HepG2 (cell line): ENCODE data around the gene ASGR1. TPM values are rescaled to one million over a fixed set of nuclear protein-coding genes. Genes with fewer than 3 reads are reported as not detected.

Source experiments
- AKAP8 ChIP-seq: sonication (generic); formaldehyde crosslinking; IDR thresholded peaks from 2 replicates; pipeline ENCODE4 v1.5.1; 2020; ENCODE audit warnings: mild to moderate bottlenecking, missing genetic modification reagents
- FOXK2 ChIP-seq: fragments of 450-650 bp; IDR thresholded peaks from 2 replicates; pipeline ENCODE4 v1.6.1; 2016
- GLI4 ChIP-seq: sonication (generic); formaldehyde crosslinking; IDR thresholded peaks from 2 replicates; pipeline ENCODE4 v1.5.1; 2020; ENCODE audit warnings: missing genetic modification reagents, mild to moderate bottlenecking, moderate library complexity, borderline replicate concordance
- HMG20A ChIP-seq: IDR thresholded peaks from 2 replicates; pipeline ENCODE4 v1.6.1; 2016; ENCODE audit warnings: borderline replicate concordance
- MAFF ChIP-seq: IDR thresholded peaks from 2 replicates; pipeline ENCODE4 v1.6.1; 2011; ENCODE audit warnings: low read depth, low read length, improper control_type of control experiment
- NR1H2 ChIP-seq: sonication (generic); formaldehyde crosslinking; IDR thresholded peaks from 2 replicates; pipeline ENCODE4 v1.8.1; 2022; ENCODE audit warnings: low read depth, missing genetic modification reagents, borderline replicate concordance
- PHF20 ChIP-seq: sonication (generic); formaldehyde crosslinking; IDR thresholded peaks from 2 replicates; pipeline ENCODE4 v1.5.0; 2020; ENCODE audit warnings: mild to moderate bottlenecking, missing genetic modification reagents
- PLRG1 ChIP-seq: fragments of 450-650 bp; conservative IDR thresholded peaks from 2 replicates; pipeline ENCODE4 v1.6.1; 2016
- POLR2G ChIP-seq: fragments of 200-400 bp; formaldehyde crosslinking; IDR thresholded peaks from 2 replicates; pipeline ENCODE4 v1.6.1; 2018; ENCODE audit warnings: mild to moderate bottlenecking, low read depth, low read length, moderate library complexity
- TAF1 ChIP-seq: sonication (generic); formaldehyde crosslinking; IDR thresholded peaks from 2 replicates; pipeline ENCODE4 v1.4.0; 2020; ENCODE audit warnings: missing genetic modification reagents
- TEAD2 ChIP-seq: sonication (generic); formaldehyde crosslinking; IDR thresholded peaks from 2 replicates; pipeline ENCODE4 v1.9.0; 2021; ENCODE audit warnings: missing genetic modification reagents
- ZSCAN29 ChIP-seq: sonication (generic); formaldehyde crosslinking; conservative IDR thresholded peaks from 2 replicates; pipeline ENCODE4 v1.4.0; 2020; ENCODE audit warnings: mild to moderate bottlenecking, missing genetic modification reagents
- polyA plus RNA-seq, 8 experiments: library from polyadenylated mRNA; depleted of rRNA in 3 of 8; stranded (reverse) in 7 of 8; unstranded in 1 of 8; fragments of >200 nt; fragmentation: Illumina TruSeq in 4 of 8; extraction: Trizol in 4 of 8; gene quantifications; 2 replicates each; pipeline versions ENCODE4 v1.2.1 to v1.2.3, GENCODE V29; 2011 to 2016; ENCODE audit warnings: low read depth in 4 of 8, missing spikeins in 1 of 8, mixed read lengths in 1 of 8; ENCODE audit not compliant: insufficient read depth in 1 of 8
- total RNA-seq, 5 experiments: library from RNA; depleted of rRNA; stranded (reverse); fragments of >200 nt; fragmentation: Illumina TruSeq; extraction: Trizol; gene quantifications; 2 replicates each; pipeline ENCODE4 v1.2.3, GENCODE V29; 2016; ENCODE audit warnings: low read depth in 1 of 5
- TF ChIP-seq, protein P1 (sequence below): sonication (generic); formaldehyde crosslinking; IDR thresholded peaks from 2 replicates; pipeline ENCODE4 v1.4.0; 2020; ENCODE audit warnings: missing genetic modification reagents
- TF ChIP-seq, protein P2 (sequence below): sonication (generic); formaldehyde crosslinking; IDR thresholded peaks from 2 replicates; pipeline ENCODE4 v1.4.0; 2020; ENCODE audit warnings: mild to moderate bottlenecking, missing genetic modification reagents, borderline replicate concordance
- TF ChIP-seq, protein P3 (sequence below): sonication (generic); formaldehyde crosslinking; conservative IDR thresholded peaks from 2 replicates; pipeline ENCODE4 v1.4.0; 2020; ENCODE audit warnings: mild to moderate bottlenecking, missing genetic modification reagents, moderate library complexity

ASGR1 gene
- total and polyA plus RNA-seq, 2 of the 13 experiments (the other 11 are each of a cell fraction or from before 2014, with no cell fraction given): 353 to 796 TPM

DNA sequence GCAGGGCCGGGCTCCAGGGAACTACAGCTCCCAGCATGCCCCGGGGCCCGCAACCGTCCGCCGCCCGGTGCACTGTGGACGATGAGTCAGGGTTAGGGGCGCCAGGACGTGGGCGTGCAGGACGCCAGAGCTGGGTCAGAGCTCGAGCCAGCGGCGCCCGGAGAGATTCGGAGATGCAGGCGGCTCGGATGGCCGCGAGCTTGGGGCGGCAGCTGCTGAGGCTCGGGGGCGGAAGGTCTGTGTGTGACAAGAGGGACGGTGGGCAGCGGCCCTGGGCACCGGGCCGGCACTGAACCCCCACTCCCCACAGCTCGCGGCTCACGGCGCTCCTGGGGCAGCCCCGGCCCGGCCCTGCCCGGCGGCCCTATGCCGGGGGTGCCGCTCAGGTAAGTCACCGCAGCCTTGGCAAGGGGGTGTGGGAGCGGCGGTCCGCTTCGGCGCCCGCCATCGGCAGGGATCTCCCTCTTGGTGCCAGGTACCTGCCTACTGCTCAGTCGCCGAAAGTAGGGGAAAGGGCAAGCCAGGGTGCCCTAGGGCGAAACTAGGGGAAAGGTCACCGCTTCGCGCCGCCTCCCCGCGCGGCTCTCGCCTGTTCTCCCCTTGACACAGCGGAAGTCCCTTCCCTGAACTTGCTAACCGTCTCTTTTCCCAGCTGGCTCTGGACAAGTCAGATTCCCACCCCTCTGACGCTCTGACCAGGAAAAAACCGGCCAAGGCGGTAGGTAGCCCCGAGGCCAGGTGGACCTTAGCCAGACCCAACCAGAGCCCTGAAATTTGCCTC, 40.8 kb upstream of the ASGR1 start, which contains the start of the genes ACADVL and DLG4 (continued):
- TF ChIP-seq, protein P1, sequence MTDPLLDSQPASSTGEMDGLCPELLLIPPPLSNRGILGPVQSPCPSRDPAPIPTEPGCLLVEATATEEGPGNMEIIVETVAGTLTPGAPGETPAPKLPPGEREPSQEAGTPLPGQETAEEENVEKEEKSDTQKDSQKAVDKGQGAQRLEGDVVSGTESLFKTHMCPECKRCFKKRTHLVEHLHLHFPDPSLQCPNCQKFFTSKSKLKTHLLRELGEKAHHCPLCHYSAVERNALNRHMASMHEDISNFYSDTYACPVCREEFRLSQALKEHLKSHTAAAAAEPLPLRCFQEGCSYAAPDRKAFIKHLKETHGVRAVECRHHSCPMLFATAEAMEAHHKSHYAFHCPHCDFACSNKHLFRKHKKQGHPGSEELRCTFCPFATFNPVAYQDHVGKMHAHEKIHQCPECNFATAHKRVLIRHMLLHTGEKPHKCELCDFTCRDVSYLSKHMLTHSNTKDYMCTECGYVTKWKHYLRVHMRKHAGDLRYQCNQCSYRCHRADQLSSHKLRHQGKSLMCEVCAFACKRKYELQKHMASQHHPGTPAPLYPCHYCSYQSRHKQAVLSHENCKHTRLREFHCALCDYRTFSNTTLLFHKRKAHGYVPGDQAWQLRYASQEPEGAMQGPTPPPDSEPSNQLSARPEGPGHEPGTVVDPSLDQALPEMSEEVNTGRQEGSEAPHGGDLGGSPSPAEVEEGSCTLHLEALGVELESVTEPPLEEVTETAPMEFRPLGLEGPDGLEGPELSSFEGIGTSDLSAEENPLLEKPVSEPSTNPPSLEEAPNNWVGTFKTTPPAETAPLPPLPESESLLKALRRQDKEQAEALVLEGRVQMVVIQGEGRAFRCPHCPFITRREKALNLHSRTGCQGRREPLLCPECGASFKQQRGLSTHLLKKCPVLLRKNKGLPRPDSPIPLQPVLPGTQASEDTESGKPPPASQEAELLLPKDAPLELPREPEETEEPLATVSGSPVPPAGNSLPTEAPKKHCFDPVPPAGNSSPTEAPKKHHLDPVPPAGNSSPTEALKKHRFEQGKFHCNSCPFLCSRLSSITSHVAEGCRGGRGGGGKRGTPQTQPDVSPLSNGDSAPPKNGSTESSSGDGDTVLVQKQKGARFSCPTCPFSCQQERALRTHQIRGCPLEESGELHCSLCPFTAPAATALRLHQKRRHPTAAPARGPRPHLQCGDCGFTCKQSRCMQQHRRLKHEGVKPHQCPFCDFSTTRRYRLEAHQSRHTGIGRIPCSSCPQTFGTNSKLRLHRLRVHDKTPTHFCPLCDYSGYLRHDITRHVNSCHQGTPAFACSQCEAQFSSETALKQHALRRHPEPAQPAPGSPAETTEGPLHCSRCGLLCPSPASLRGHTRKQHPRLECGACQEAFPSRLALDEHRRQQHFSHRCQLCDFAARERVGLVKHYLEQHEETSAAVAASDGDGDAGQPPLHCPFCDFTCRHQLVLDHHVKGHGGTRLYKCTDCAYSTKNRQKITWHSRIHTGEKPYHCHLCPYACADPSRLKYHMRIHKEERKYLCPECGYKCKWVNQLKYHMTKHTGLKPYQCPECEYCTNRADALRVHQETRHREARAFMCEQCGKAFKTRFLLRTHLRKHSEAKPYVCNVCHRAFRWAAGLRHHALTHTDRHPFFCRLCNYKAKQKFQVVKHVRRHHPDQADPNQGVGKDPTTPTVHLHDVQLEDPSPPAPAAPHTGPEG (CRISPR knock-in tag): no peak; the same call in 1 of the 2 replicates
- TF ChIP-seq PHF20 (CRISPR knock-in tag) (peak; percentile 52; the same call in 1 of the 2 replicates), POLR2G (peak; percentile 88), NR1H2 (CRISPR knock-in tag) (no peak), GLI4 (CRISPR knock-in tag) (peak; percentile 94; the same call in 1 of the 2 replicates), ZSCAN29 (no peak), TEAD2 (CRISPR knock-in tag) (no peak), PLRG1 (no peak), MAFF (no peak), HMG20A (CRISPR knock-in tag) (no peak), FOXK2 (no peak), TAF1 (CRISPR knock-in tag) (peak; percentile 89), AKAP8 (peak; percentile 53; the same call in 1 of the 2 replicates)
- TF ChIP-seq, protein P2, sequence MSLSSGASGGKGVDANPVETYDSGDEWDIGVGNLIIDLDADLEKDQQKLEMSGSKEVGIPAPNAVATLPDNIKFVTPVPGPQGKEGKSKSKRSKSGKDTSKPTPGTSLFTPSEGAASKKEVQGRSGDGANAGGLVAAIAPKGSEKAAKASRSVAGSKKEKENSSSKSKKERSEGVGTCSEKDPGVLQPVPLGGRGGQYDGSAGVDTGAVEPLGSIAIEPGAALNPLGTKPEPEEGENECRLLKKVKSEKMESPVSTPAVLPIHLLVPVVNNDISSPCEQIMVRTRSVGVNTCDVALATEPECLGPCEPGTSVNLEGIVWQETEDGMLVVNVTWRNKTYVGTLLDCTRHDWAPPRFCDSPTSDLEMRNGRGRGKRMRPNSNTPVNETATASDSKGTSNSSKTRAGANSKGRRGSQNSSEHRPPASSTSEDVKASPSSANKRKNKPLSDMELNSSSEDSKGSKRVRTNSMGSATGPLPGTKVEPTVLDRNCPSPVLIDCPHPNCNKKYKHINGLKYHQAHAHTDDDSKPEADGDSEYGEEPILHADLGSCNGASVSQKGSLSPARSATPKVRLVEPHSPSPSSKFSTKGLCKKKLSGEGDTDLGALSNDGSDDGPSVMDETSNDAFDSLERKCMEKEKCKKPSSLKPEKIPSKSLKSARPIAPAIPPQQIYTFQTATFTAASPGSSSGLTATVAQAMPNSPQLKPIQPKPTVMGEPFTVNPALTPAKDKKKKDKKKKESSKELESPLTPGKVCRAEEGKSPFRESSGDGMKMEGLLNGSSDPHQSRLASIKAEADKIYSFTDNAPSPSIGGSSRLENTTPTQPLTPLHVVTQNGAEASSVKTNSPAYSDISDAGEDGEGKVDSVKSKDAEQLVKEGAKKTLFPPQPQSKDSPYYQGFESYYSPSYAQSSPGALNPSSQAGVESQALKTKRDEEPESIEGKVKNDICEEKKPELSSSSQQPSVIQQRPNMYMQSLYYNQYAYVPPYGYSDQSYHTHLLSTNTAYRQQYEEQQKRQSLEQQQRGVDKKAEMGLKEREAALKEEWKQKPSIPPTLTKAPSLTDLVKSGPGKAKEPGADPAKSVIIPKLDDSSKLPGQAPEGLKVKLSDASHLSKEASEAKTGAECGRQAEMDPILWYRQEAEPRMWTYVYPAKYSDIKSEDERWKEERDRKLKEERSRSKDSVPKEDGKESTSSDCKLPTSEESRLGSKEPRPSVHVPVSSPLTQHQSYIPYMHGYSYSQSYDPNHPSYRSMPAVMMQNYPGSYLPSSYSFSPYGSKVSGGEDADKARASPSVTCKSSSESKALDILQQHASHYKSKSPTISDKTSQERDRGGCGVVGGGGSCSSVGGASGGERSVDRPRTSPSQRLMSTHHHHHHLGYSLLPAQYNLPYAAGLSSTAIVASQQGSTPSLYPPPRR (CRISPR knock-in tag): no peak
- TF ChIP-seq, protein P3, sequence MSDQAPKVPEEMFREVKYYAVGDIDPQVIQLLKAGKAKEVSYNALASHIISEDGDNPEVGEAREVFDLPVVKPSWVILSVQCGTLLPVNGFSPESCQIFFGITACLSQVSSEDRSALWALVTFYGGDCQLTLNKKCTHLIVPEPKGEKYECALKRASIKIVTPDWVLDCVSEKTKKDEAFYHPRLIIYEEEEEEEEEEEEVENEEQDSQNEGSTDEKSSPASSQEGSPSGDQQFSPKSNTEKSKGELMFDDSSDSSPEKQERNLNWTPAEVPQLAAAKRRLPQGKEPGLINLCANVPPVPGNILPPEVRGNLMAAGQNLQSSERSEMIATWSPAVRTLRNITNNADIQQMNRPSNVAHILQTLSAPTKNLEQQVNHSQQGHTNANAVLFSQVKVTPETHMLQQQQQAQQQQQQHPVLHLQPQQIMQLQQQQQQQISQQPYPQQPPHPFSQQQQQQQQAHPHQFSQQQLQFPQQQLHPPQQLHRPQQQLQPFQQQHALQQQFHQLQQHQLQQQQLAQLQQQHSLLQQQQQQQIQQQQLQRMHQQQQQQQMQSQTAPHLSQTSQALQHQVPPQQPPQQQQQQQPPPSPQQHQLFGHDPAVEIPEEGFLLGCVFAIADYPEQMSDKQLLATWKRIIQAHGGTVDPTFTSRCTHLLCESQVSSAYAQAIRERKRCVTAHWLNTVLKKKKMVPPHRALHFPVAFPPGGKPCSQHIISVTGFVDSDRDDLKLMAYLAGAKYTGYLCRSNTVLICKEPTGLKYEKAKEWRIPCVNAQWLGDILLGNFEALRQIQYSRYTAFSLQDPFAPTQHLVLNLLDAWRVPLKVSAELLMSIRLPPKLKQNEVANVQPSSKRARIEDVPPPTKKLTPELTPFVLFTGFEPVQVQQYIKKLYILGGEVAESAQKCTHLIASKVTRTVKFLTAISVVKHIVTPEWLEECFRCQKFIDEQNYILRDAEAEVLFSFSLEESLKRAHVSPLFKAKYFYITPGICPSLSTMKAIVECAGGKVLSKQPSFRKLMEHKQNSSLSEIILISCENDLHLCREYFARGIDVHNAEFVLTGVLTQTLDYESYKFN (CRISPR knock-in tag): peak; percentile 47; the same call in 1 of the 2 replicates
